B cell (primary cell): Measurements from ENCODE around the gene BCAS4.

Source experiments
- CTCF ChIP-seq: fragments of 200-600 bp; IDR thresholded peaks from one replicate; pipeline ENCODE4 v1.8.0; 2022; ENCODE audit warnings: antibody characterized with exemption, mild to moderate bottlenecking
- EZH2 ChIP-seq: IDR thresholded peaks from 2 replicates; pipeline ENCODE4 v1.6.1; 2012; ENCODE audit warnings: borderline replicate concordance, low read depth, mild to moderate bottlenecking, moderate library complexity, low read length; ENCODE audit not compliant: insufficient read depth, poor library complexity, severe bottlenecking

- TF ChIP-seq CTCF (no peak), EZH2 (no peak)
Observed at GRCh38 chr20:50802289-50802688, 7.4 kb downstream of the BCAS4 start.
